HCT116 (cell line): ENCODE results near the gene KLK13. TPM values are rescaled to one million over a fixed set of nuclear protein-coding genes. Genes with fewer than 3 reads are reported as not detected.

Experiments
- ATAC-seq: fragments of 200-7000 bp; cut with Tn5 transposase; 2 replicates; pipeline ENCODE4 v1.9.1; 2020; ENCODE audit warnings: mild to moderate bottlenecking, moderate library complexity
- BruUV-seq: library from RNA; stranded (reverse); fragments of 400-500 nt; replicated peaks from 2 replicates; lab custom pipeline; 2021; lab: Mats Ljungman, UMichigan
- CTCF ChIA-PET: fragments of 300-600 bp; sonication (Branson Sonifier 250); formaldehyde crosslinking; loops from one replicate; lab custom pipeline; 2021; ENCODE audit warnings: antibody characterized with exemption; lab: Charles Lee
- POLR2A ChIA-PET: fragments of 300-600, 350-600 bp; sonication (Branson Sonifier 250); formaldehyde crosslinking; loops from one replicate; lab custom pipeline; 2021; ENCODE audit warnings: antibody characterized with exemption; lab: Charles Lee
- RAD21 ChIA-PET, 2 experiments: fragments of 300-600 bp; sonication (Branson Sonifier 250); formaldehyde crosslinking; loops; one replicate each; lab custom pipeline; 2023; ENCODE audit warnings: low total read pairs in 2 of 2; ENCODE audit not compliant: uncharacterized antibody in 2 of 2, unreplicated experiment in 2 of 2, low non-redundant PET in 1 of 2; lab: Charles Lee
- DNase-seq: peaks from one replicate; pipeline ENCODE4 v3.0.0-alpha.2; 2010; ENCODE audit warnings: low read depth, low spot score
- H2AFZ ChIP-seq: fragments of 200-600 bp; shearing (Covaris generic), sonication (generic); 2 replicates; pipeline ENCODE4 v1.6.1; 2017; ENCODE audit warnings: low read depth, mixed run types, mixed read lengths, antibody characterized with exemption, low read length; ENCODE audit not compliant: poor library complexity, severe bottlenecking
- H3K27ac ChIP-seq: 2 replicates; pipeline ENCODE4 v1.5.1; 2012; ENCODE audit warnings: low read depth, low read length
- H3K27me3 ChIP-seq: fragments of 200-600 bp; sonication (generic); 2 replicates; pipeline ENCODE4 v1.6.1; 2016; ENCODE audit warnings: mixed run types, low read length, mixed read lengths; ENCODE audit not compliant: insufficient read depth
- H3K36me3 ChIP-seq, 2 experiments: fragments of 200-500 bp in 1 of 2; fragments of 200-600 bp in 1 of 2; sonication (Bioruptor generic) in 1 of 2; sonication (generic) in 1 of 2; 2 replicates each; pipeline versions ENCODE4 v1.5.1 to v1.6.1; 2014 to 2016; ENCODE audit warnings: low read length in 2 of 2, inconsistent platforms in 1 of 2, mixed read lengths in 1 of 2, mixed run types in 1 of 2; ENCODE audit not compliant: insufficient read depth in 2 of 2, control insufficient read depth in 1 of 2
- H3K4me1 ChIP-seq, 2 experiments: fragments of 200-600 bp in 1 of 2; sonication (generic) in 1 of 2; 2 replicates each; pipeline versions ENCODE4 v1.5.1 to v1.6.1; 2012 to 2017; ENCODE audit warnings: low read length in 2 of 2, inconsistent platforms in 1 of 2, mild to moderate bottlenecking in 1 of 2, mixed read lengths in 1 of 2, mixed run types in 1 of 2, moderate library complexity in 1 of 2; ENCODE audit not compliant: insufficient read depth in 2 of 2, control insufficient read depth in 1 of 2
- H3K4me2 ChIP-seq: fragments of 200-600 bp; sonication (generic); 2 replicates; pipeline ENCODE4 v1.6.1; 2017; ENCODE audit warnings: mixed run types, low read length, mixed read lengths
- H3K4me3 ChIP-seq, 2 experiments: fragments of 200-600 bp in 1 of 2; sonication (generic) in 1 of 2; replicated peaks in 1 of 2; 2 replicates each; pipeline ENCODE4 v1.5.1; 2011 to 2016; ENCODE audit warnings: low read length in 2 of 2, control low read depth in 1 of 2, low read depth in 1 of 2, mild to moderate bottlenecking in 1 of 2, mixed read lengths in 1 of 2, mixed run types in 1 of 2
- H3K79me2 ChIP-seq: fragments of 200-600 bp; sonication (generic); 2 replicates; pipeline ENCODE4 v1.6.1; 2017; ENCODE audit warnings: mild to moderate bottlenecking, mixed run types, low read length, moderate library complexity, mixed read lengths; ENCODE audit not compliant: insufficient read depth
- H3K9ac ChIP-seq: fragments of 200-600 bp; sonication (generic); 2 replicates; pipeline ENCODE4 v1.6.1; 2016; ENCODE audit warnings: low read length, mixed read lengths
- H3K9me2 ChIP-seq: fragments of 200-600 bp; sonication (generic), shearing (Covaris generic); 2 replicates; pipeline ENCODE4 v1.6.1; 2017; ENCODE audit warnings: mixed run types, mild to moderate bottlenecking, moderate library complexity; ENCODE audit not compliant: insufficient read depth
- H3K9me3 ChIP-seq, 2 experiments: fragments of 200-500 bp in 1 of 2; fragments of 200-600 bp in 1 of 2; sonication (Bioruptor generic) in 1 of 2; sonication (generic) in 1 of 2; 2 replicates each; pipeline ENCODE4 v1.6.1; 2014 to 2017; ENCODE audit warnings: low read length in 2 of 2, mixed read lengths in 2 of 2, inconsistent platforms in 1 of 2, low read depth in 1 of 2, mild to moderate bottlenecking in 1 of 2, mixed run types in 1 of 2, moderate library complexity in 1 of 2; ENCODE audit not compliant: control insufficient read depth in 1 of 2, insufficient read depth in 1 of 2
- H4K20me1 ChIP-seq: fragments of 200-600 bp; sonication (generic), shearing (Covaris generic); 2 replicates; pipeline ENCODE4 v1.6.1; 2017; ENCODE audit warnings: mixed run types, mild to moderate bottlenecking, moderate library complexity; ENCODE audit not compliant: insufficient read depth
- CBX3 ChIP-seq: IDR thresholded peaks from 2 replicates; pipeline ENCODE4 v1.6.1; 2012; ENCODE audit warnings: low read depth
- CTCF ChIP-seq, 3 experiments: fragments of 200-600 bp in 1 of 3; sonication (generic) in 1 of 3; IDR thresholded peaks in 2 of 3; conservative IDR thresholded peaks in 1 of 3; 2 replicates each; pipeline ENCODE4 v1.5.1; 2012 to 2017; ENCODE audit warnings: low read depth in 2 of 3, low read length in 2 of 3, antibody characterized with exemption in 1 of 3, borderline replicate concordance in 1 of 3, control low read depth in 1 of 3, mild to moderate bottlenecking in 1 of 3, mixed read lengths in 1 of 3, mixed run types in 1 of 3, moderate library complexity in 1 of 3; ENCODE audit not compliant: insufficient read depth in 1 of 3
- EGR1 ChIP-seq: IDR thresholded peaks from 2 replicates; pipeline ENCODE4 v1.6.1; 2012; ENCODE audit warnings: low read depth
- EZH2phosphoT487 ChIP-seq: fragments of 200-600 bp; IDR thresholded peaks from 2 replicates; pipeline ENCODE4 v1.6.1; 2018; ENCODE audit warnings: antibody characterized with exemption, borderline replicate concordance
- FOSL1 ChIP-seq: IDR thresholded peaks from 2 replicates; pipeline ENCODE4 v1.6.1; 2012; ENCODE audit warnings: low read depth
- POLR2A ChIP-seq: IDR thresholded peaks from 2 replicates; pipeline ENCODE4 v1.7.0; 2011; ENCODE audit warnings: borderline replicate concordance; ENCODE audit not compliant: insufficient read depth, insufficient read length; ENCODE audit errors: extremely low read depth
- REST ChIP-seq: IDR thresholded peaks from 2 replicates; pipeline ENCODE4 v1.6.1; 2012; ENCODE audit warnings: low read depth
- SP1 ChIP-seq: IDR thresholded peaks from 2 replicates; pipeline ENCODE4 v1.6.1; 2012; ENCODE audit warnings: low read depth
- ZFX ChIP-seq: fragments of 450-650 bp; IDR thresholded peaks from 2 replicates; pipeline ENCODE4 v1.6.1; 2017
- intact Hi-C: fragments of 100-400 bp; cut with micrococcal nuclease; formaldehyde crosslinking; loops from 2 replicates; pipeline ENCODE4 v1.10.0; 2022
- total RNA-seq: library from RNA; stranded (reverse); gene quantifications from one replicate; pipeline ENCODE4 v1.2.1, GENCODE V29; 2021; ENCODE audit not compliant: unreplicated experiment
- TF ChIP-seq, protein P1 (sequence below): IDR thresholded peaks from 2 replicates; pipeline ENCODE4 v1.6.1; 2012
- TF ChIP-seq, protein P2 (sequence below): IDR thresholded peaks from 2 replicates; pipeline ENCODE4 v1.6.1; 2012

KLK13 gene
- total RNA-seq, 1 experiment from 2014 or later, result 3.2 TPM

DNA sequence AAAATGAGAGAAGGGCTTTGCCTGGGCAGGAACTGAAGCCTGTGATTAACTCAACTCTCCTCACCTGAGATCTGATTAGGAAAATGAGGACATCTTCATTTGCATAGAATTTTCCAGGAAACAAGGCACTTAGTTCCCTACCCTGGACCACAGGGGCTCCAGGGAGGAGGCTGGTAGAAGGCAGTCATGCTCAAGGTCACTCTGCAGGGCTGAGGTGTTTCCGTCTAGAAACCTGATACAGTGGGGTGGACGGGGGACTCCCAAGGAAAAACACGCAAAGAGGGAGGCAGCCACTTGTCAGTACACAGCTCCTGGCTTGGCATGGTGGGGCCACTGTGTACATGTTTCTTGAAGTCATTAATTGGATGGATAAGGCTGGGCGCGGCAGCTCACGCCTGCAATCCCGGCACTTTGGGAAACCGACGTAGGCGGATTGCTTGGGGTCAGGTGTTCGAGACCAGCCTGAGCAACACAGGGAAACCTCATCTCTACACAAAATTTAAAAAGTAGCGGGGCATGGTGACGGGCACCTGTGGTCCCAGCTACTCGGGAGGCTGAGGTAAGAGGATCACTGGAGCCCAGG lies 11.8 kb upstream of the KLK13 start:
- Histone ChIP-seq H3K4me3 (no peak overlapping the region), H3K9me3 (no peaks in the 10 kb centered on the region), H3K27ac (no peak overlapping the region), H3K9me2 (no peaks in the 10 kb centered on the region), H2AFZ (no peak overlapping the region), H3K27me3 (no peaks in the 10 kb centered on the region), H3K36me3 (no peaks in the 10 kb centered on the region), H3K9ac (no peak overlapping the region), H3K4me1 (no peaks in the 10 kb centered on the region), H4K20me1 (no peaks in the 10 kb centered on the region), H3K4me2 (no peak overlapping the region), H3K79me2 (no peaks in the 10 kb centered on the region)
- BruUV-seq, result no TSS peak
- CTCF ChIA-PET, result no interaction called here
- POLR2A ChIA-PET, result no interaction called here
- DNase-seq (no peak), ATAC-seq (no peak)
- TF ChIP-seq, protein P1, sequence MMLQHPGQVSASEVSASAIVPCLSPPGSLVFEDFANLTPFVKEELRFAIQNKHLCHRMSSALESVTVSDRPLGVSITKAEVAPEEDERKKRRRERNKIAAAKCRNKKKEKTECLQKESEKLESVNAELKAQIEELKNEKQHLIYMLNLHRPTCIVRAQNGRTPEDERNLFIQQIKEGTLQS, result no peak
- TF ChIP-seq SP1 (no peak), CTCF (IDR thresholded peaks at IDR 0.05 in 2 of 3, conservative IDR thresholded peaks at IDR 0.05 in 1 of 3; ENCODE audit: borderline replicate concordance in 1 of 3, insufficient read depth in 1 of 3, low read depth in 2 of 3, low read length in 2 of 3) (no peak), CBX3 (no peak), EGR1 (no peak)
- RAD21 ChIA-PET, result no interaction called here
- intact Hi-C loops, result no loop called here

DNA sequence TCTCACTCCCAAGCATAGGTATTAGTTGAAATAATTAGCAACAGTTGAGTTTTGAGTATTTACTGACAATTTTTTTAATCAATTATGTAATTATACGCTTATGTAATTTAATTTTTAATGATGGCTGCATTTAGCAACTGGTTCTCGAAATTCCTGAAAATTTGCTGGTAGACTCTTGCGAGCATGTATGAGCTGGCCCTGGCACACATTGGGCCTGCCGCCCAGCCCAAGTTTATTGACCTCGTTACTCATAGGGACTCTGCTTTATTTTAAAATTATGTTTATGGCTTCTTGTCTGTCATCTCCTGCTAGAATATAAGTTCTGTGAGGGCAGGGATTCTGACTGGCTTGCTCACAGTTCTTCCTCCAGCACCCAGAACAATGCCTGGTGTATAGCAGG lies 11.1 kb upstream of the KLK13 start:
- no peaks in the 10 kb centered on the region for H3K9me2 ChIP-seq
- no peaks in the 10 kb centered on the region for H3K9me3 ChIP-seq
- no peaks in the 10 kb centered on the region for H3K79me2 ChIP-seq
- H3K4me3 ChIP-seq, result no peak overlapping the region
- POLR2A ChIA-PET, result no interaction called here
- CTCF ChIA-PET, result no interaction called here
- H3K9ac ChIP-seq, result no peak overlapping the region
- H3K27me3 ChIP-seq, result no peaks in the 10 kb centered on the region
- intact Hi-C loops, result no loop called here
- no peaks in the 10 kb centered on the region for H3K36me3 ChIP-seq
- H2AFZ ChIP-seq, result no peak overlapping the region
- DNase-seq (no peak), ATAC-seq (no peak)
- H3K4me1 ChIP-seq, result no peaks in the 10 kb centered on the region
- no peak overlapping the region for H3K4me2 ChIP-seq
- no TSS peak for BruUV-seq
- RAD21 ChIA-PET, result no interaction called here
- H4K20me1 ChIP-seq, result no peaks in the 10 kb centered on the region
- no peak overlapping the region for H3K27ac ChIP-seq
- TF ChIP-seq, protein P2, sequence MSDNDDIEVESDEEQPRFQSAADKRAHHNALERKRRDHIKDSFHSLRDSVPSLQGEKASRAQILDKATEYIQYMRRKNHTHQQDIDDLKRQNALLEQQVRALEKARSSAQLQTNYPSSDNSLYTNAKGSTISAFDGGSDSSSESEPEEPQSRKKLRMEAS, result no peak
- TF ChIP-seq ZFX (no peak), CBX3 (no peak), SP1 (no peak), EGR1 (no peak), FOSL1 (no peak), REST (no peak), EZH2phosphoT487 (no peak), POLR2A (no peak)
- TF ChIP-seq, protein P1, result no peak
